Esophagus squamous epithelium (tissue), 5 donors: ENCODE data around the gene GIPC2. TPM values are rescaled to one million over a fixed set of nuclear protein-coding genes. Genes with fewer than 3 reads are reported as not detected.
A peak's percentile ranks its signal among the peaks of the same experiment; 100 is the strongest.

Source experiments
- DNase-seq: peaks from one replicate; lab custom pipeline; 2025; lab: John Stamatoyannopoulos, UW
- H3K27ac ChIP-seq, 4 donors: fragments of 200-600 bp; sonication (generic); one replicate each; pipeline ENCODE4 v1.5.1; 2016 to 2019; ENCODE audit warnings: mild to moderate bottlenecking in 1 of 4
- H3K27me3 ChIP-seq, 4 donors: fragments of 200-600 bp; sonication (generic); 1 replicate in 3 of 4; 2 replicates in 1 of 4; pipeline versions ENCODE4 v1.5.1 to v1.6.0; 2017 to 2021; ENCODE audit warnings: antibody characterized with exemption in 1 of 4
- H3K36me3 ChIP-seq, 3 donors: fragments of 200-600 bp; sonication (generic); one replicate each; pipeline ENCODE4 v1.5.1; 2016 to 2019
- H3K4me1 ChIP-seq, 3 donors: fragments of 200-600 bp; sonication (generic); one replicate each; pipeline ENCODE4 v1.5.1; 2017 to 2019
- H3K4me3 ChIP-seq, 4 donors: fragments of 200-600 bp; sonication (generic); 1 replicate in 3 of 4; 2 replicates in 1 of 4; pipeline ENCODE4 v1.5.1; 2016 to 2019; ENCODE audit warnings: mild to moderate bottlenecking in 2 of 4, moderate library complexity in 1 of 4
- H3K9me3 ChIP-seq, 3 donors: fragments of 200-600 bp; sonication (generic); one replicate each; pipeline ENCODE4 v1.5.1; 2016 to 2019
- POLR2A ChIP-seq, 4 donors: fragments of 450-650 bp; IDR thresholded peaks; one replicate each; pipeline ENCODE4 v1.6.1; 2017; ENCODE audit warnings: antibody characterized with exemption in 4 of 4, mild to moderate bottlenecking in 4 of 4, moderate library complexity in 3 of 4
- WGBS, 2 donors: methylation state at CpG; one replicate each; pipeline ENCODE4 v1.1.5; 2018; 5-methylcytosine and 5-hydroxymethylcytosine counted together
- intact Hi-C: fragments of 100-400 bp; cut with DNase I; formaldehyde crosslinking; loops from one replicate; pipeline ENCODE4 v1.15.0; 2022
- total RNA-seq, 4 donors: library from RNA; depleted of rRNA; stranded (reverse); fragments of >200 nt; gene quantifications; one replicate each; pipeline ENCODE4 v1.1.0, GENCODE V29; 2016
- TF ChIP-seq, protein P1 (sequence below), 6 experiments: fragments of 450-650 bp in 4 of 6; fragments of 200-600 bp in 2 of 6; sonication (generic) in 2 of 6; IDR thresholded peaks; one replicate each; pipeline ENCODE4 v1.5.1; 2016 to 2019; ENCODE audit warnings: antibody characterized with exemption in 6 of 6, mild to moderate bottlenecking in 4 of 6, moderate library complexity in 4 of 6
- donor health status: DM: yes; HTN: yes; CAD: no.

Gene GIPC2
- total RNA-seq, 4 donors from 2014 or later: 2.8 to 4.2 (median 3.7) TPM

- no peak for TF ChIP-seq POLR2A (IDR thresholded peaks at IDR 0.05)
- TF ChIP-seq, protein P1, sequence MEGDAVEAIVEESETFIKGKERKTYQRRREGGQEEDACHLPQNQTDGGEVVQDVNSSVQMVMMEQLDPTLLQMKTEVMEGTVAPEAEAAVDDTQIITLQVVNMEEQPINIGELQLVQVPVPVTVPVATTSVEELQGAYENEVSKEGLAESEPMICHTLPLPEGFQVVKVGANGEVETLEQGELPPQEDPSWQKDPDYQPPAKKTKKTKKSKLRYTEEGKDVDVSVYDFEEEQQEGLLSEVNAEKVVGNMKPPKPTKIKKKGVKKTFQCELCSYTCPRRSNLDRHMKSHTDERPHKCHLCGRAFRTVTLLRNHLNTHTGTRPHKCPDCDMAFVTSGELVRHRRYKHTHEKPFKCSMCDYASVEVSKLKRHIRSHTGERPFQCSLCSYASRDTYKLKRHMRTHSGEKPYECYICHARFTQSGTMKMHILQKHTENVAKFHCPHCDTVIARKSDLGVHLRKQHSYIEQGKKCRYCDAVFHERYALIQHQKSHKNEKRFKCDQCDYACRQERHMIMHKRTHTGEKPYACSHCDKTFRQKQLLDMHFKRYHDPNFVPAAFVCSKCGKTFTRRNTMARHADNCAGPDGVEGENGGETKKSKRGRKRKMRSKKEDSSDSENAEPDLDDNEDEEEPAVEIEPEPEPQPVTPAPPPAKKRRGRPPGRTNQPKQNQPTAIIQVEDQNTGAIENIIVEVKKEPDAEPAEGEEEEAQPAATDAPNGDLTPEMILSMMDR (IDR thresholded peaks at IDR 0.05): no peak
- intact Hi-C loops: no loop called here
- H3K4me3 ChIP-seq: no peak overlapping the region
- no peak for DNase-seq
- WGBS, 2 donors: 61 to 70% methylated on average over 2 of the region's 2 CpGs
- no peaks in the 10 kb centered on the region for H3K27me3 ChIP-seq
- no peaks in the 10 kb centered on the region for H3K36me3 ChIP-seq
- peaks cover 4 to 27% (median 7%) of the 10 kb centered on the region in 3 donors for H3K4me1 ChIP-seq
- H3K9me3 ChIP-seq: no peaks in the 10 kb centered on the region
- H3K27ac ChIP-seq: no peak overlapping the region
These were observed 7.7 kb upstream of the GIPC2 start for GRCh38 chr1:78038071-78038470.

DNA sequence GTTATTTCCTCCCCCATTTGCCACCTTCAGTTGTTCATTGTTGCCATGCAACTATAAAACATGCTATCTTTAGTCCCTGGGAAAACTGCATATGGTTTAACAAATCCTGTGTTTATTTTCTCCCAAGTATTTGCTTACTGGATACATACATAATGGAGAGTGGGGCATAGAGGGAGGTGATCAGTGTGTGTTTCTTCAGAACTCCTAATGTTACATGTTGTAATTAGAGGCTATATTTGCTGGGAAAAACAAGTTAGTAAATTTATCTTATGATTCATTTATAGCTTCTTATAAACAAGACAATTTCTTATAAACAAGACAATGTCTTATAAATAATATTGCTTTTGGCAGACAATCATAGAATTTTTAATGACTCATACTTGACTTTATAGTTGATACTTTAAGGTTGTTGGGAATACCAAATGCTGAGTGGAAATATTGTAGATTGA, 7.3 kb upstream of the GIPC2 start:
- intact Hi-C loops: no loop called here
- TF ChIP-seq POLR2A (IDR thresholded peaks at IDR 0.05): no peak
- TF ChIP-seq, protein P1 (IDR thresholded peaks at IDR 0.05): no peak
- Histone ChIP-seq H3K36me3 (no peaks in the 10 kb centered on the region), H3K9me3 (no peaks in the 10 kb centered on the region), H3K4me3 (no peak overlapping the region), H3K4me1 (peaks cover 2 to 23% (median 3%) of the 10 kb centered on the region in 3 donors), H3K27ac (no peak overlapping the region), H3K27me3 (no peaks in the 10 kb centered on the region)
- DNase-seq: no peak

GRCh38 chr1:78040484-78041089, 5.2 kb upstream of the GIPC2 start:
- WGBS, 2 donors: 32 to 36% methylated on average over 3 of the region's 3 CpGs
- intact Hi-C loops: no loop called here
- Histone ChIP-seq H3K4me1 (peaks cover 0 to 19% (median 0%) of the 10 kb centered on the region in 3 donors), H3K9me3 (no peaks in the 10 kb centered on the region), H3K36me3 (no peaks in the 10 kb centered on the region), H3K27me3 (peaks cover 0 to 5% (median 0%) of the 10 kb centered on the region in 4 donors), H3K27ac (no peak overlapping the region), H3K4me3 (no peak overlapping the region)
- DNase-seq: no peak
- no peak for TF ChIP-seq POLR2A (IDR thresholded peaks at IDR 0.05)
- TF ChIP-seq, protein P1 (IDR thresholded peaks at IDR 0.05): no peak

DNA sequence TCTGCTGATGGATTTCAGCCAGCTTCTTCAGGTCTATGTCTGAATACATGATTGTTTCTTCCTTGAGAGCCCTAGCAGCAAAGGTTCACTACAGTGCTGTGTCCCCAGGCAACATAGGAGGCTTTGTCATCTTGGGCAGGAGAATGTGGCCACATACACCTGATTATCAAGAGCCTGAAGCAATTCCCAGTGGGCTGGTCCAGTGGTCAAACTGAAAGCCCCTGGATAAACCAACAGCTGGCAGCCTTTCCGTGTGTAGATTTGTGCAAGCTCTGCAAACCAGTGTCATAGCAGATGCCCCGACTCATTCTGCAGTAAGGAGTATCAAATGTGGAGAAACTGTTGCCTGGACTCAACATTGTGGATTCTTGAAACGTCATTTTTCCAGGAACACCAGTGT, 2.3 kb upstream of the GIPC2 start:
- H3K4me1 ChIP-seq: peaks cover 0 to 30% (median 5%) of the 10 kb centered on the region in 3 donors
- TF ChIP-seq, protein P1 (IDR thresholded peaks at IDR 0.05): no peak
- no peak for TF ChIP-seq POLR2A (IDR thresholded peaks at IDR 0.05)
- H3K9me3 ChIP-seq: no peaks in the 10 kb centered on the region
- H3K27me3 ChIP-seq: peaks cover 0 to 21% (median 0%) of the 10 kb centered on the region in 4 donors
- intact Hi-C loops: no loop called here
- no peak overlapping the region for H3K27ac ChIP-seq
- no peaks in the 10 kb centered on the region for H3K36me3 ChIP-seq
- 74 to 92% methylated on average over 3 of the region's 3 CpGs for WGBS, 2 donors
- DNase-seq: no peak
- no peak overlapping the region for H3K4me3 ChIP-seq

DNA sequence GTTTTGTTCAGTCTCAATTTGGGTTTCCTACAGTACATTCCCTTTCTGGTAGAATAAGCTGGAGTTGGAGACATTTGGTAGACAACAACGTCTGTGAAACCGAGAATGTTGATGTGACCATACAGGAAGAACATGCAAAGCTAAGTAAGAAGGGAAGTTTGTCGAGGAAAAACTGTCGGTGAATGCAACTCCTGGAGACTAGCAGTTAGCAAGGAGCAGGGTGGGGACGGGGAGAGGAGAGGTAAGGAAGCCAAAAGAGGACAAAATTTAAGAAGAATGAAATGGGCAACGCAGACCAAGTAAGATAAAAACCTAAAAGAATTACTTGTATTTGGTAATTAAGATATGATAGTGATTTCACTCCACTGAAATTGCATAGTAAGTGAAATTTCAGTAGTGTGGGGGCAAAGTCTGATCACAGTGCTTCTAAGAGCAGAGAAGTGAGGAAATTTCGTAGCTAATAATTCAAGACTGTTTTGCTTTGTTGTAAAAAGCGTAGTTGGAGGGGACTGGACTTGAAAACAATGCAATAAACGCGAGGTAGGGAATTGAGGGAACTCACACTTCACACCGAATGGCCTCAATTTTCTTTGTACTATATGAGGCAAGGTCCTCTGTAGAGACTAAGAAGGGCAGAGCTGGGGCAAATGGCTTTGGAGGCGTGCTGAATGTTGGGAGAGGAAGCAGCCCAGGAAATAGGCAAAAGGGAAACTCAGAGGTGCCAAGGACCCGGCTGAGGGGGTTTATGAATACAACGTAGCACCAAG, 787 bp upstream of the GIPC2 start:
- peaks cover 0 to 29% (median 5%) of the 10 kb centered on the region in 3 donors for H3K4me1 ChIP-seq
- no peak for DNase-seq
- H3K27me3 ChIP-seq: peaks cover 0 to 21% (median 0%) of the 10 kb centered on the region in 4 donors
- peak overlapping the region in 3 of 4 donors; percentile 59 to 79 (median 73) for H3K4me3 ChIP-seq
- H3K27ac ChIP-seq: peak overlapping the region in 3 of 4 donors; percentile 72 to 83 (median 73)
- no peaks in the 10 kb centered on the region for H3K9me3 ChIP-seq
- intact Hi-C loops: no loop called here
- TF ChIP-seq, protein P1 (IDR thresholded peaks at IDR 0.05): no peak
- no peak for TF ChIP-seq POLR2A (IDR thresholded peaks at IDR 0.05)
- H3K36me3 ChIP-seq: no peaks in the 10 kb centered on the region
- WGBS, 2 donors: 69 to 78% methylated on average over 14 of the region's 14 CpGs
